Activated T-helper 9 cell treated with anti-CD3 and anti-CD28 coated beads, Interleukin-2, amount 50 U/mL, for 16 hours (primary cell): Measurements from ENCODE around the gene GAD2.

Experiments
- DNase-seq: peaks from one replicate; pipeline ENCODE4 v3.0.0-alpha.2; 2020; ENCODE audit warnings: low read depth

Gene GAD2

GRCh38 chr10:26222563-26222962 lies 6.0 kb downstream of the GAD2 start:
- no peak for DNase-seq

- no peak for DNase-seq
Measured at GRCh38 chr10:26225322-26225721, 8.7 kb downstream of the GAD2 start.

GRCh38 chr10:26227786-26228185 lies 11.2 kb downstream of the GAD2 start:
- DNase-seq = no peak

- no peak for DNase-seq
Measured at GRCh38 chr10:26232174-26232573, 15.6 kb downstream of the GAD2 start.

DNA sequence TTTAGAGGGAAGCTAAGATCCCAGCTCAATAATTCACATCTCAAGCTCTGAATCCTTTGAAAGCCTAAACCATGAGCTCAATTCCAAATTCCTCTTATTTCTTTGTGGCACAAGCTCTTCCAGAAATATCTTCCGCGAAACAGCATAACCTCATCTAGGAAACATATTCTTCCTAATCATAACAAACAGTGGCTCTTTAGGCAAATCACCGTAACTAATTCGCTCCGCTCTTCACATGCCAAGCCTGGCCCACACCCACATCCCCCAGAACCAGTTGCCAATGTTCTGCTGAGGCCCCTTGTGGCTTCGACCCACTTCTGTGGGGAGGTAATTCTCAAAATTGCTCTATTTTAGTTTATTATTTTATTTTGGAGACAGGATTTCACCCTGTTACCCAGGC lies 19.2 kb downstream of the GAD2 start:
- no peak for DNase-seq

DNA sequence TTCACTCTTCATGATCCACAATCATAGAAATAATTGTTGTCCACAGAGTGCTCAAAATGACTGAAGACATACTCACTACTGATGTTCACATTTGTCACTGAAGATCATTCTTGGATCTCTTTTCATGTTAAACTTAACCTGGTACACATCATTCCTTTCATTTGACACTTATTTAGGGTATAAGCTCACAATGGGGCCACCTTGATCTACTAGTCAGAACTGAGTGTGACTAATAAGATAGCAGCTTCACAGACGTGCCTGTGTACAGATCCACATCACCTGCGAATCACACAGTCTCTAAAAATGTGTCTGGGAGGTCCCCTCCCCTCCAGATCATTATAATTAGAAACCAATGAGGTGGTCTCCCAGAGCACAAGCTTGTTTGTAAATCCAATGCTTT lies 21.8 kb downstream of the GAD2 start:
- DNase-seq = no peak

DNA sequence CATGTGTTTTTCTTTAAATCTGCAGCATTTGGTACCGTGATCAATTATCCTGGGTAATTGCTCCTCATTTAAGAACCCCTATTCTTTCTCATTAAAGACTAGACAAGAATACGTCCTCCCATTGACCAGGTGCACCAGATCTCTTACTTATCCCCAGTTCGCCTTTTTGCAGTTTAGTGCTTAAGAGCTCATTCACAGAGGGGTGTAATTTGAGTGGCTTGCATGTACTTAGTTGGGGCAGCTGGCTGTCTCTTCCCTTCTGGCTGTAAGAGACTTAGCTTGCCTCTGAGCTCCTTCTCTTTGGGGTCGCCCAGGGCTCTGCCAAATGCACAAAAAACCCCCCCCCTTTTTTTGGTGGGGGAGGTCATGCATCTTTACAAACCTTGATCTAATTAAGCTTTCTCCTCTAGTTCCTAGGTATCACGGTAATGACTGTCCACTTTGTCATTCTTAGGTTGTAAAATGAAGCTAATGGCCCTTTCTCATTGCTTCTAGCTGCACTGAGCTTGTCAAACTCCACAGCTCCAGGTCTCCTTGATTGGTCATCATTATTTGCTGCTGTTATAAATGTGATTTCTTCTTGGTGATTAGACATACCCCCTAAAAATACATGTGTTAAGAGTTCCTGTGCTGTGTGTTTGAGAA lies 26.3 kb downstream of the GAD2 start:
- DNase-seq = no peak

DNA sequence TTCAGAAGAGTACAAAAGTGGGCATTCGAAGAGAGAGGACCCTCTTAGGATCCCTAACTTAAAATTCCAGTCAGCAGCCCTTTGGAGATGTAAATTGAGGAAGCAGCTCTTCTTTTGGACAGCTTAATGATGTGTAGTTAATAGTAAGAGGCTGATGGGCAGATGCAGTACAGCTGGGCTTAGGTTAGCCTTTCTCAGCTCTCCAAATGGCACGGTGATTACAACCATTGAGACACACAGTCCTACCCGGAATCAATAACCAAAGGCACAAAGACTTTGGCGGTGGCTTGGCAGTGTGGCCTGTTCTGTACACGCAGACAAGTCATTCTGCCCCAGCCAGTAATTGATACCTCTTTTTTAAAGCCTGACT lies 26.8 kb downstream of the GAD2 start:
- no peak for DNase-seq

- no peak for DNase-seq
Measured at GRCh38 chr10:26249681-26250080, 33.1 kb downstream of the GAD2 start.

GRCh38 chr10:26251925-26252324 lies 35.4 kb downstream of the GAD2 start:
- DNase-seq = no peak

- no peak for DNase-seq
Measured at GRCh38 chr10:26254616-26255015, 38.0 kb downstream of the GAD2 start.

- DNase-seq = no peak
Measured at GRCh38 chr10:26259341-26259740, 42.8 kb downstream of the GAD2 start.

DNA sequence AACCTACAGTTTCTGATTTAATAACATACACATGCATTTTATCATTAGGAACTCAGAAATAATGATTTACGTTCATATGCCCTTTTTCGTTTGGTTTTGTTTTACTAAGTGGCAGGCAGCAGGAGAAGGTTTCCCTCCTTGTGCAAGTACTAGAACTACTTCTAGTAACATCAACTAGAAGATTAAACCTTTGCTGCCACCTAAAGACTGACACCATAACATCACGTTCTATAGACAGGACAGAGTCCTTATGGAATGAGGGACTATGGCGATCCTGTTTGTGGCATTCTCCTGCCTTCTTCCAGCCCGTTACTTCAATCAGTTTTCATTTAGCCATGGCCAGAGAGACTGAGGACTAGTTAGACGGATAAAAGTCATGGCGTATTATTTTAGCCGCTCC lies 53.2 kb downstream of the GAD2 start:
- no peak for DNase-seq

- DNase-seq = no peak
Measured at GRCh38 chr10:26274391-26274790, 57.8 kb downstream of the GAD2 start.

DNA sequence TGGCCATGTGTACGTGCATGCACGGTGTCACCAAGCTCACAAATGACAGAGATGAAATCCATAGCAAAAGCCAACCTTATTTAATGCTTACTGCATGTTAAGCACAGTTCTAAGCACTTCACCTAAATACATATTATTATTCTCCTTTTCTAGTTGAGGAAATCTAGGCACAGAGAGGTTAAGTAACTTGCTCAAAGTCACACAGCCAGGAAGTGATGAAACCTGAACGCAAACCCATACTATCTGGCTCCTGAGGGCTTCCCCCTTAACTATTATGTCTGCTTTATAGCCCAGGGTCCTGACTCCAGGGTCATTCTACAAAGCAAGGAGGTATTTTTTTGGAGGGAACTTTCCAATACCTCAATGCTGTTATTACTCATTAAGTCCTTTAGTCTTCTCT lies 61.7 kb downstream of the GAD2 start:
- DNase-seq = no peak

GRCh38 chr10:26290236-26290635 lies 73.7 kb downstream of the GAD2 start:
- no peak for DNase-seq

GRCh38 chr10:26291721-26292480 lies 75.3 kb downstream of the GAD2 start:
- no peak for DNase-seq

DNA sequence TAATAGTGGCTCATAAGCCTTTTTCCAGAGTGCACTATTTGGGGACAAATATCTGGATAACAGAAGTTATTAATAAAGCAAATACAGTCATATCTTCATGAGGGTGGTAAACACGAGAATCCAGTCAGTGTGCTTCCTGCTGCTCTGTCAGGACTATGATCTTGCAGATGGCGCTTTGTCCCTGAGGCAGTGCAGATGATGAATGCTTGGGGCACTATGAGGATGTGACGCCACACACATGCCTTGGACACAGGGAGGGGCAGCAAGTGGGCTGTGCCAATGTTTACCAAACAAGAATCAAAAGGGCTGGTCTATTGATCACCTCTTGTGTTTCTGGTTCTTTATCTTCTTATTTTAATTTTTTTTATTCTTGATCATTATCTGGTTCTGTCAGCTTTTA lies 79.8 kb downstream of the GAD2 start:
- no peak for DNase-seq

DNA sequence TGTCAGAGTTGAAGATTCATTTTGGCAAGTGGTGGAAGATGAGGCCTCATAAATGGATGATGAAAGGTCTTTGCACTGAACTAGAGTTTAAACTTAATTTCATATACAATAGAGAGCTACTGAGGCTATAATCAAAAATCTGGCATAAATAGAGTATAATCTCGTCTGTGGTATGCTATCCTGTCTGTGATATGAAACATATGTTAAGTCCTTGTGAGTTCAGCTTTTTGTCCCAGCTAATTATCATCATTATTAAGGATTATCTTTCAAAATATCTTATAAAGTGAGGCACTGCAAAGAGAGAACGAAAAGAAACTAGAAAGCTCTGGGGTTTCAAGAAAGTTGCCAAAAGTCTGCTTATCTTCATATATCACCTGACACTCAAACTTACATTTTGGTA lies 83.4 kb downstream of the GAD2 start:
- DNase-seq = no peak

DNA sequence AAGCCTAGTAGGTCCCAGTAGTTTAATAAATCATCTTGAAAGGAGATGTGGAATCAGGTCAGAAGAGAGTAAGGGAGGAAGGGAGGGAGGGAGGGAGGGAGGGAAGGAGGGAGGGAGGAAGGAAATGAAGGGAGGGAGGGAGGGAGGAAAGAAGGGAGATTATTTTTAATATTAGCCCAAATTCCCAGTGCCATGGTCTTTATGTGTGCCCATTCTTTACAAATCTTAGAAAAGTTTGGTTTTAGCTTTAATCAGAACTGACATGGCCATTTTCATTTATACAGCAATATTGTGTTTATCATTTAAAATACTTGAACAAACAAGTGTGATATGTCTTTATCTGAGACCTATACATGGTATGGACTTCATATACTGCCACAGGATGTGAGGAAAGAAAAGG lies 86.8 kb downstream of the GAD2 start:
- no peak for DNase-seq

- DNase-seq = no peak
Measured at GRCh38 chr10:26310361-26310760, 93.8 kb downstream of the GAD2 start.

DNA sequence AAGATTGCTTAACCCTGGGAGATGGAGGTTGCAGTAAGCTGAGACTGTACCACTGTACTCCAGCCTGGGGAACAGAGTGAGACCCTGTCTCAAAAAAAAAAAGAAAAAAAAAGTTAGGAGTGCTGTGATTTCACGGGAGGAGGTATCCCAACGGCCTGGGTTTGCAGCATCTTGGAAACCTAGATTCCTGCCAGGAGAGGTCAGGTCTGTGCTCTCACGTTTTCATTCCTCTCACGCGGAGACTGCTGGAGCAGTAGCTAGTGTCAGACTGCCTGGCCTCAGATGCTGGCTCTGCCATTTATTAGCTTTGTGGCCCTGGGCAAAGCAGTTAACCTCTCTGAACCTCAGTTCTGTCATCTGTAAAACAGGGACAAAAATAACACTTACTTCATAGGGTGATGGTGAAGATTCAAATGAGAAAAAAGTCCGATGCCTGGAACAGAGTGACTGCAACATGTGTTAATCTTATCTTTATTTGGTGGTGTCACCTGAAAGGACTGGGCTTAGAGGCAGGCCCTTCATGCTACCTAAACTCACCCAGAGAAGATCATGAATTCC lies 94.9 kb downstream of the GAD2 start:
- DNase-seq = no peak

DNA sequence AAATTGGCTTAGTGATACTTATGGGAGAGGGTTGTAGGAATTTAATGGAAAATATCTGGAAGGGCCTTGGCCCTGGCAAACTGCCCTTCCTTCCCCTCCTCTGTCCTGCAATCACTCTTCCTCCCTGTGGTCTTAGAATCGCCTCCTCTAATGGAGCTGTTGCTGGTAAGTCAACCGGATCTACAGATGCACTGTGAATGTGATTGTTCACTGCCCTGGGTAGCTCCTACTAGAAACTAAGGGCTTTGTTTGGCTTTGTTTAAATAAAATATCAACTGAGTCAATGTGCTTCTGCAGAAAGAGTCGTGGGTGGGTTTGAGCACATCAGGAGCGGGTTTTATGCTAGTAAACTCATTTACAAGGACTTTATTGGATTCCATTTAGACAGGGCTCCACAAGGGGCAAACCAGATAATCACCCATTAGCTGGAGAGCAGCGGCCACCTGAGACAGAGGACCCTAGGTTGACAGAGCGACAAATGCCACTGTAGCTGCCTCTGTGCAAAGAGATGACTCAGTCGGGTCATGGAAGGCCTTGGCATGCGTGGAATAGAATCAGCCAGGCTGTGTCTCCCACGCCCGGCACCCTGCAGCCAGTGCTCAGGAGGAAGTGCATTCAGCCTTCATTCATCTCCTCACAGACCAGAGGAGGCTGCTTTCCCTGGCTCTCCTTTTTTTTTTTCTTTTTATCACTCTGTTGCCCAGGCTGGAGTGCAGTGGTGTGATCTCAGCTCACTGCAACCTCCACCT lies 97.9 kb downstream of the GAD2 start:
- DNase-seq = no peak
